K562 (cell line): ENCODE measurements around the gene NFIC. TPM values are rescaled to one million over a fixed set of nuclear protein-coding genes. Genes with fewer than 3 reads are reported as not detected.

Experiments
- ATF4 ChIP-seq: fragments of 450-650 bp; formaldehyde crosslinking; IDR thresholded peaks from 2 replicates; pipeline ENCODE4 v1.4.0; 2022; ENCODE audit warnings: mild to moderate bottlenecking, moderate library complexity
- BHLHE40 ChIP-seq: IDR thresholded peaks from 2 replicates; pipeline ENCODE4 v1.6.1; 2011; ENCODE audit warnings: low read length, improper control_type of control experiment
- CREB3L1 ChIP-seq: fragments of 450-650 bp; IDR thresholded peaks from 2 replicates; pipeline ENCODE4 v1.6.1; 2014; ENCODE audit warnings: low read depth, mild to moderate bottlenecking, moderate library complexity, borderline replicate concordance
- DDX20 ChIP-seq: fragments of 450-650 bp; IDR thresholded peaks from 2 replicates; pipeline ENCODE4 v1.6.1; 2016; ENCODE audit warnings: missing genetic modification characterization, low read depth, mild to moderate bottlenecking, missing compliant biosample characterization, moderate library complexity
- KLF16 ChIP-seq: IDR thresholded peaks from 2 replicates; pipeline ENCODE4 v1.6.1; 2016; ENCODE audit warnings: antibody characterized with exemption
- NBN ChIP-seq: fragments of 450-650 bp; IDR thresholded peaks from 2 replicates; pipeline ENCODE4 v1.6.1; 2016; ENCODE audit warnings: low read depth, mild to moderate bottlenecking
- NKRF ChIP-seq: fragments of 450-650 bp; IDR thresholded peaks from 2 replicates; pipeline ENCODE4 v1.6.1; 2016; ENCODE audit warnings: borderline replicate concordance
- PTRF ChIP-seq: fragments of 450-650 bp; IDR thresholded peaks from 2 replicates; pipeline ENCODE4 v1.6.1; 2016; ENCODE audit warnings: mild to moderate bottlenecking, missing genetic modification characterization, missing compliant biosample characterization
- PURB ChIP-seq: sonication (generic); formaldehyde crosslinking; IDR thresholded peaks from 2 replicates; pipeline ENCODE4 v1.9.0; 2021; ENCODE audit warnings: low read depth, mild to moderate bottlenecking, missing genetic modification reagents
- RNF219 ChIP-seq: fragments of 250-450 bp; sonication (Bioruptor Pico); IDR thresholded peaks from 2 replicates; pipeline ENCODE4 v1.5.0; 2022; ENCODE audit warnings: mild to moderate bottlenecking
- SMAD3 ChIP-seq: fragments of 450-650 bp; formaldehyde crosslinking; conservative IDR thresholded peaks from 2 replicates; pipeline ENCODE4 v1.4.0; 2020; ENCODE audit warnings: mild to moderate bottlenecking
- THAP12 ChIP-seq: fragments of 250-450 bp; sonication (Bioruptor Pico); IDR thresholded peaks from 2 replicates; pipeline ENCODE4 v1.9.0; 2021; ENCODE audit warnings: mild to moderate bottlenecking, inconsistent platforms
- ZFP36 ChIP-seq: fragments of 150-350 bp; IDR thresholded peaks from 2 replicates; pipeline ENCODE4 v1.6.1; 2018; ENCODE audit warnings: low read length, low read depth; ENCODE audit not compliant: partially characterized antibody
- ZNF239 ChIP-seq: fragments of 250-450 bp; sonication (Bioruptor Pico); IDR thresholded peaks from 2 replicates; pipeline ENCODE4 v1.4.0; 2020; ENCODE audit warnings: mild to moderate bottlenecking
- ZNF655 ChIP-seq: fragments of 250-450 bp; sonication (Bioruptor Pico); IDR thresholded peaks from 2 replicates; pipeline ENCODE4 v1.5.0; 2021
- polyA plus RNA-seq, 8 experiments: library from polyadenylated mRNA; depleted of rRNA in 4 of 8; stranded (reverse) in 5 of 8; unstranded in 3 of 8; fragments of >200 nt; fragmentation: Nextera tagmentation in 2 of 8; fragmentation: Illumina TruSeq in 1 of 8; extraction: Ambion mirVana in 2 of 8; extraction: Trizol in 1 of 8; gene quantifications; 2 replicates each; pipeline versions ENCODE4 v1.2.1 to v1.2.3, GENCODE V29; 2011 to 2014; ENCODE audit warnings: inconsistent platforms in 1 of 8, missing spikeins in 1 of 8
- total RNA-seq, 7 experiments: library from RNA; depleted of rRNA in 6 of 7; stranded (reverse); fragments of >200 nt in 6 of 7; fragmentation: Illumina TruSeq in 2 of 7; extraction: Trizol in 2 of 7; gene quantifications; 2 replicates each; pipeline versions ENCODE4 v1.2.1 to v1.2.3, GENCODE V29; 2011 to 2021; ENCODE audit warnings: low replicate concordance in 1 of 7

The NFIC gene
- total and polyA plus RNA-seq, 9 of the 15 experiments (the other 6 are each of a cell fraction or from before 2014, with no cell fraction given) = 0.71 to 62.1 (median 6.9) TPM

GRCh38 chr19:3324405-3324856 lies 42.0 kb upstream of the NFIC start (continued):
- TF ChIP-seq NKRF (0 out of 2 replicates have a peak, but pooled peaks have one; percentile 22), KLF16 (0 out of 2 replicates have a peak, but pooled peaks have one; percentile 10), RNF219 (no peak), SMAD3 (no peak), DDX20 (tag) (no peak), CREB3L1 (no peak), ZFP36 (peak; percentile 92), ZNF239 (CRISPR knock-in tag) (no peak), ATF4 (CRISPR knock-in tag) (no peak), BHLHE40 (0 out of 2 replicates have a peak, but pooled peaks have one; percentile 8), THAP12 (CRISPR knock-in tag) (no peak), NBN (no peak), ZNF655 (no peak), PURB (no peak), PTRF (no peak)
